Measurements from ENCODE around the gene CREBBP. TPM values are rescaled to one million over a fixed set of nuclear protein-coding genes. Genes with fewer than 3 reads are reported as not detected.

The CREBBP gene
- total RNA-seq, 1 experiment from 2014 or later = 79.6 TPM

DNA sequence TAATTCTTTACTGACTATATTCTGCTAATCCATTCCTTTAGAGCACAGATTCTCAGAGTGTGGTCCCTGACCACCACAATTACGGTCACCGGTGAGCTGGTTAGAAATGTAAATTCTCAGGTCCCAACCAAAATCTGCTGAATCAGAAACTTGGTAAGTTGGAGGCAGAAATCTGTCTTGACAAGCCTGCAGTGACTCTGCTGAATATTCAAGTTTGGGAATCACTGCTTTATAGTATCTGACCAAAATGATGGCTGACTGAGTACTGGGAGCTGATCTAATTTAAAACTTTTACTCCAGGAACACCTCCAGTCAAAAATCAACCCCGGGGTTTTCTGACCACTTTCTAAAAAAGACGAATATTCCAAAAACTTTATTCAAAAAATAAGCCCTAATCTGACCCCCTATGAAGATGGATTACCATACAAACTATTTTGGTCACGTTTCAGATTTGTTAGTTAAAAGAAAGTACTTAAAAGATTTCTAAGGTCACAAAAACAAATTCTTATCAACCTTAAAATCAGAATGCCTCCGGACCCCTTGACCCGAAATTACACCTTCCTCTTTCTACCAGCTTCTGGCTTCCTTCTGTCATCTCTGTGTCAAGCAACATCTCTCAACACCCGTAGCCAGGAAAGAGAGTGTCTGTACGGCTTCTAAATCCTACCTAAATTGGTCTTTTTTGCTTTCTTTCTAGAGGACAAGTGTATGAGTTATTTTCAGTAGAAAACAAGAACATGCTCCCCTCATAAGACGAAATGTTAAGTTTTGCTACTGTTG lies 38.6 kb downstream of the CREBBP start:
- Histone ChIP-seq H3K27me3 (replicated peaks; ENCODE audit: insufficient read depth, low read depth, low read length, poor library complexity) (no peaks in the 10 kb centered on the region), H3K9me3 (ENCODE audit: low read depth, low read length, poor library complexity, severe bottlenecking) (no peaks in the 10 kb centered on the region), H3K4me3 (ENCODE audit: low read depth, low read length, poor library complexity, severe bottlenecking) (no peak overlapping the region), H3K4me1 (ENCODE audit: insufficient read depth, low read length, poor library complexity, severe bottlenecking) (peaks cover 67% of the 10 kb centered on the region), H3K27ac (ENCODE audit: low read depth, low read length, poor library complexity, severe bottlenecking) (no peak overlapping the region), H3K36me3 (ENCODE audit: insufficient read depth, low read length, poor library complexity, severe bottlenecking) (no peaks in the 10 kb centered on the region)
- DNase-seq (ENCODE audit: low spot score) = no peak
- ChIA-PET POLR2A (ENCODE audit: low non-redundant PET) (no interaction called here), CTCF (no interaction called here)
- TF ChIP-seq CTCF (conservative IDR thresholded peaks at IDR 0.05; ENCODE audit: low read depth, low read length) (no peak), EZH2 (IDR thresholded peaks at IDR 0.05; ENCODE audit: borderline replicate concordance, low read depth, low read length, poor library complexity, severe bottlenecking) (no peak)
- intact Hi-C loops (cut with micrococcal nuclease; ENCODE audit: unreplicated experiment) = no loop called here
- no TSS peak for BruUV-seq (replicated peaks)

DNA sequence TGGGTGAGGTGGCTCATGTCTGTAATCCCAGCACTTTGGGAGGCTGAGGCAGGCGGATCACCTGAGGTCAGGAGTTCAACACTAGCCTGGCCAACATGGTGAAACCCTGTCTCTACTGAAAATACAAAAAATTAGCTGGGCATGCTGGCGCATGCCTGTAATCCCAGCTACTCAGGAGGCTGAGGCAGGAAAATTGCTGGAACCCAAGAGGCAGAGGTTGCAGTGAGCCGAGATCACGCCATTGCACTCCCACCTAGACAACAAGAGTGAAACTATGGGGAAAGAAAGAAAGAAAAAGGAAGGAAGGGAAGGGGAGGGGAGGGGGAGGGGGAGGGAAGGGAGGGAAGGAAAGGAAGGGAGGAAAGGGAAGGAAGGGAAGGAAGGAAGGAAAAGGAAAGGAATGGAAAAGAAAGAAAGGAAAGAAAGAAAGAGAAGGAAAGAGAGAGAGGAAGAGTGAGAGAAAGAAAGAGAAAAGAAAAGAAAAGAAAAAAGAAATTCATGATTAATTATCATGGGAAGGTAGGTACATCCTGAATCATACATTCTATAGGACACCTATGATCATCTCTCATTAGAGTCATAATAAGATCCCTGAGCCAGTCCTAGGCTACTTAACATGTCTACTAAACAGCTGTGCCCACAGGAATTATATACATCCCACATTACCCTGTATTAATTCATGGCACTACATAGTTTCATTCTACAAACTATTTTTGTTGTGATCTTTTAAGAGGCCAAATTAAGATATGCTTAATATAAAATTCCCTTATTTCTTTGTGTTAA lies 40.9 kb downstream of the CREBBP start:
- no peaks in the 10 kb centered on the region for H3K36me3 ChIP-seq (ENCODE audit: insufficient read depth, low read length, poor library complexity, severe bottlenecking)
- no peaks in the 10 kb centered on the region for H3K27me3 ChIP-seq (replicated peaks; ENCODE audit: insufficient read depth, low read depth, low read length, poor library complexity)
- CTCF ChIA-PET = no interaction called here
- H3K27ac ChIP-seq (ENCODE audit: low read depth, low read length, poor library complexity, severe bottlenecking) = no peak overlapping the region
- no peak for TF ChIP-seq EZH2 (IDR thresholded peaks at IDR 0.05; ENCODE audit: borderline replicate concordance, low read depth, low read length, poor library complexity, severe bottlenecking)
- no peak for TF ChIP-seq CTCF (conservative IDR thresholded peaks at IDR 0.05; ENCODE audit: low read depth, low read length)
- H3K9me3 ChIP-seq (ENCODE audit: low read depth, low read length, poor library complexity, severe bottlenecking) = no peaks in the 10 kb centered on the region
- BruUV-seq (replicated peaks) = no TSS peak
- H3K4me3 ChIP-seq (ENCODE audit: low read depth, low read length, poor library complexity, severe bottlenecking) = no peak overlapping the region
- POLR2A ChIA-PET (ENCODE audit: low non-redundant PET) = no interaction called here
- DNase-seq (ENCODE audit: low spot score) = no peak
- peaks cover 52% of the 10 kb centered on the region for H3K4me1 ChIP-seq (ENCODE audit: insufficient read depth, low read length, poor library complexity, severe bottlenecking)
- intact Hi-C loops (cut with micrococcal nuclease; ENCODE audit: unreplicated experiment) = no loop called here

- ChIA-PET POLR2A (ENCODE audit: low non-redundant PET) (interaction anchor here (0.6 kb wide), 1 partner anchor 22 kb away, joined by 4 read pairs; no protein-coding TSS in a partner anchor), CTCF (no interaction called here)
- intact Hi-C loops (cut with micrococcal nuclease; ENCODE audit: unreplicated experiment) = no loop called here
- Histone ChIP-seq H3K9me3 (ENCODE audit: low read depth, low read length, poor library complexity, severe bottlenecking) (no peaks in the 10 kb centered on the region), H3K4me3 (ENCODE audit: low read depth, low read length, poor library complexity, severe bottlenecking) (no peak overlapping the region), H3K27ac (ENCODE audit: low read depth, low read length, poor library complexity, severe bottlenecking) (no peak overlapping the region), H3K27me3 (replicated peaks; ENCODE audit: insufficient read depth, low read depth, low read length, poor library complexity) (no peaks in the 10 kb centered on the region), H3K36me3 (ENCODE audit: insufficient read depth, low read length, poor library complexity, severe bottlenecking) (no peaks in the 10 kb centered on the region), H3K4me1 (ENCODE audit: insufficient read depth, low read length, poor library complexity, severe bottlenecking) (peaks cover 49% of the 10 kb centered on the region)
- no TSS peak for BruUV-seq (replicated peaks)
- DNase-seq (ENCODE audit: low spot score) = no peak
- TF ChIP-seq EZH2 (IDR thresholded peaks at IDR 0.05; ENCODE audit: borderline replicate concordance, low read depth, low read length, poor library complexity, severe bottlenecking) (no peak), CTCF (conservative IDR thresholded peaks at IDR 0.05; ENCODE audit: low read depth, low read length) (no peak)
Measured at GRCh38 chr16:3838600-3839401, 41.7 kb downstream of the CREBBP start.

Data from A673 (cell line).